Cardiac fibroblast (primary cell): Measurements from ENCODE around the gene TMEM14A.

Source experiments
- DNase-seq, 2 donors: peaks; one replicate each; pipeline versions ENCODE4 v3.0.0 to v3.0.0-alpha.2; 2010; ENCODE audit warnings: low read depth in 2 of 2
- H3K4me3 ChIP-seq, 2 donors: replicated peaks in 1 of 2; 1 replicate in 1 of 2; 2 replicates in 1 of 2; pipeline ENCODE4 v1.5.1; 2011; ENCODE audit warnings: low read depth in 2 of 2, low read length in 2 of 2, mild to moderate bottlenecking in 2 of 2, moderate library complexity in 1 of 2
- CTCF ChIP-seq: IDR thresholded peaks from one replicate; pipeline ENCODE4 v1.5.1; 2011; ENCODE audit warnings: low read depth, mild to moderate bottlenecking, low read length, inconsistent platforms

The TMEM14A gene

GRCh38 chr6:52636830-52637229, 34.1 kb upstream of the TMEM14A start:
- no peak for DNase-seq
- H3K4me3 ChIP-seq, result no peak overlapping the region
- no peak for TF ChIP-seq CTCF

- no peak overlapping the region for H3K4me3 ChIP-seq
- no peak for DNase-seq
- no peak for TF ChIP-seq CTCF
These were observed 31.4 kb upstream of the TMEM14A start for GRCh38 chr6:52639493-52639892.

DNA sequence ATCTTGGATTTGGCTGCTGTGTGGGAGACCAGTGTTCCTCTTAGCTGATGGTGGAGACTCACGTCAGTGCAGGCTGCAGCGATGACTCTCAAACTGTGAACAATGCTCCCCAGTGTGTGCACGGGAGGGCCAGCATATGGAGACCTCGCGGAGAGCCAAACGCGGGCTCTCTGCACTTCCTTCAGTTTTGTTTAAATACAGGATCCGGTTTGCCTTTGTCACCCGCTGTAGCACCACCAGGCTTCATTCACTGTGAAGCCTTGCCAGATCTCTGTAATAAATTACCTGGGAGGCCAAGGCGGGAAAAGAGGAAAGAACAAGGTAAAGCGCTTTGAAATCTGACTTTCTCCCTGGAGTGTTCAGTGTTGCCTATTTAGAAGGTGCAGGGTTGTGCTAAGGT, 30.7 kb upstream of the TMEM14A start:
- peak; percentile 68 to 69 for DNase-seq
- no peak for TF ChIP-seq CTCF
- H3K4me3 ChIP-seq, result no peak overlapping the region

DNA sequence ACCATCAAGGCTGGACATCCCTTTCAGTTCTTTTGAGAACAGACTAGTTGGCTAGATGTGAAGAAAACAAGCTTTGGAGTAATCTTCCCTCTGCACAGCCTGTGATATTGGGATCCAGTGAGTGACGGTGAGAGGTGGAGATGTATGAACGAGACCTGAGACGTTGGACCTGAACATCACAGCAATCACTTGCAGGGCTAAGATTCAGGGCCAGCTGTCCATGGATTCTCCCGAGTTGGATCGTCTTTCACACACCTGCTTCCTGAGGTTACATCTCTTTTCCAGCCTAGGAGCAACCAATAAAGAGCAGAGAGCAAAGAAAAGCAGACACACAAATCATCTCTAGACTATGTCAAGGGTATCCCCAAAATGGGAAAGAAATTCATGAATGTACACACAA, 30.0 kb upstream of the TMEM14A start:
- no peak overlapping the region for H3K4me3 ChIP-seq
- no peak for TF ChIP-seq CTCF
- DNase-seq, result no peak

DNA sequence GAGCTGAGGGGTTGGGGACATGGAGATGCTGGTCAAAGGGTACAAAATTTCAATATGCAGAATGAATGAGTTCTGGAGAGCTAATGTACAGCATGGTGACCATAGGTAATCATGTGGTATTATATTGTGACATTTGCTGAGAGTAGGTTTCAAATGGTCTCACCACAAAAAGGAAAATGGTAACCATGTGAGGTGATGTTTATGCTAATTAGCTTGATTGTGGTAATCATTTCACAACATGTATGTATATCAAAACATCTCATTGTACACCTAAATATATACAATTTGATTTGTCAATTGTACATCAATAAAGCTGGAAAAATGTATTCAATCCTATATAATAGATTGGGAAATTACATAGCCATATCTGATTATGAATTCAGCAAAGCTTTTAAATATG, 29.5 kb upstream of the TMEM14A start:
- no peak for DNase-seq
- TF ChIP-seq CTCF, result no peak
- no peak overlapping the region for H3K4me3 ChIP-seq

DNA sequence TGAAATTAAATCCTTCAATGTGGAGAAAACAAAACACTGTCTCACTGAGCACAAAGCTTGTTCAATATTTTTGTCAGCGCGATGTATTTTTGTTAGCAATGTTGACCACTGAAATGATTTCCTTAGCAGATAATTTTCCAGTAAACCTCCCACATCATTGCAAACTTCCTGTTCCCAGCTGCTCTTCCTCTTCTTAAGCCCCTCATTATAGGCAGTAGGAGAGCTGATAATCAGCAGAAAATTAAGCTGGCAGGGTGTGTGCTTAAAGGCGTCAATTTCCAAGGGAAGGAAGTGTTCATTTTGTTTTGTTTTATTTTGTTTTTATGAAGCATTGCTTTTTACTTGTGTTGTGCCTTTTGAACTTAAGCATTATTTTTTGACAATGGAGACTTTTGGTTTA, 29.1 kb upstream of the TMEM14A start:
- H3K4me3 ChIP-seq, result no peak overlapping the region
- no peak for TF ChIP-seq CTCF
- DNase-seq, result no peak

- no peak for TF ChIP-seq CTCF
- no peak overlapping the region for H3K4me3 ChIP-seq
- DNase-seq, result no peak
These were observed 28.5 kb upstream of the TMEM14A start for GRCh38 chr6:52642368-52642767.
